Measurements from ENCODE around the gene MED13. TPM values are rescaled to one million over a fixed set of nuclear protein-coding genes. Genes with fewer than 3 reads are reported as not detected.

Gene MED13
- total RNA-seq, 4 donors from 2014 or later = 34.5 to 64.9 (median 52.0) TPM

DNA sequence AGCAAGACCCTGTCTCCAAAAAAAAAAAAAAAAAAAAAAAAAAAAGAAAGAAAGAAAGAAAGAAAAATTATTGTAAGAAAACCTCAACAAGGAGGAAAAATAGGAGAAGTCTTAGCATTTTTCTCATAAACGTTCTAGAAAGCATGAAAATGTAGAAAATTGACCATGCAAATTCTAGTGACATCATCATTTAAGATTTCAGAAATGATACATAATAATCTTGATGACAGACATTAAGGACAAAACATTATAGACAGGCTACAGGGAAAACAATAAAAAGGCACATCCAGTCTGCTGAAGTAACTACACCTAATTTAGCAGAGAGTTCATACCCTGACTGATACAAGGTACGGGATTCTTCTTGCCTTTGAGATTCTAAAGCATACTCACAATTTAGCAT, 21.9 kb downstream of the MED13 start:
- Histone ChIP-seq H3K27ac (no peak overlapping the region), H3K4me3 (no peak overlapping the region), H3K27me3 (no peaks in the 10 kb centered on the region), H3K36me3 (peaks cover 0 to 60% of the 10 kb centered on the region in 2 donors), H3K9me3 (no peaks in the 10 kb centered on the region), H3K4me1 (peaks cover 0 to 38% (median 0%) of the 10 kb centered on the region in 3 donors)
- ATAC-seq = no peak
- TF ChIP-seq EP300 (IDR thresholded peaks at IDR 0.05) (no peak), POLR2AphosphoS5 (IDR thresholded peaks at IDR 0.05) (no peak), POLR2A (IDR thresholded peaks at IDR 0.05) (no peak)
- TF ChIP-seq, protein P1, sequence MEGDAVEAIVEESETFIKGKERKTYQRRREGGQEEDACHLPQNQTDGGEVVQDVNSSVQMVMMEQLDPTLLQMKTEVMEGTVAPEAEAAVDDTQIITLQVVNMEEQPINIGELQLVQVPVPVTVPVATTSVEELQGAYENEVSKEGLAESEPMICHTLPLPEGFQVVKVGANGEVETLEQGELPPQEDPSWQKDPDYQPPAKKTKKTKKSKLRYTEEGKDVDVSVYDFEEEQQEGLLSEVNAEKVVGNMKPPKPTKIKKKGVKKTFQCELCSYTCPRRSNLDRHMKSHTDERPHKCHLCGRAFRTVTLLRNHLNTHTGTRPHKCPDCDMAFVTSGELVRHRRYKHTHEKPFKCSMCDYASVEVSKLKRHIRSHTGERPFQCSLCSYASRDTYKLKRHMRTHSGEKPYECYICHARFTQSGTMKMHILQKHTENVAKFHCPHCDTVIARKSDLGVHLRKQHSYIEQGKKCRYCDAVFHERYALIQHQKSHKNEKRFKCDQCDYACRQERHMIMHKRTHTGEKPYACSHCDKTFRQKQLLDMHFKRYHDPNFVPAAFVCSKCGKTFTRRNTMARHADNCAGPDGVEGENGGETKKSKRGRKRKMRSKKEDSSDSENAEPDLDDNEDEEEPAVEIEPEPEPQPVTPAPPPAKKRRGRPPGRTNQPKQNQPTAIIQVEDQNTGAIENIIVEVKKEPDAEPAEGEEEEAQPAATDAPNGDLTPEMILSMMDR (IDR thresholded peaks at IDR 0.05) = no peak
- WGBS, 2 donors (ENCODE audit: low coverage in 1 of 2) = 59 to 73% methylated on average over 2 of the region's 2 CpGs

DNA sequence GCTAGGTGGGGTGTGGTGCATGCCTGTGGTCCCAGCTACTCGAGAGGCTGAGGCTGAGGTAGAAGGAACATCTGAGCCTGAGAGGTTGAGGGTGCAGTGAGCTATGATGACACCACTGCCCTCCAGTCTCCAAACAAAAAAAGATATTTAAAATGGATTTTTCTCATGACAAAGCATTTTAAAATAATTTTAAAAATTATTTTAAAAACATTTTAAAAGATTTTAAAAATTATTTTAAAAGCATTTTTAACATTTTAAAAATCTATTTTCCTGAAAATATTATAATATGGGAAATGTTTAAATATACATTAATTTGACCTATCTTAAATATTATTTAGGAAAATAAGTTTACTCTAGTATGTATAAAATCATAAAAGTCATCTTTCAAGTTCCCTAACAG, 26.8 kb downstream of the MED13 start:
- H3K4me1 ChIP-seq = peaks cover 0 to 21% (median 0%) of the 10 kb centered on the region in 3 donors
- TF ChIP-seq, protein P1 (IDR thresholded peaks at IDR 0.05) = no peak
- TF ChIP-seq POLR2A (IDR thresholded peaks at IDR 0.05) (no peak), POLR2AphosphoS5 (IDR thresholded peaks at IDR 0.05) (no peak), EP300 (IDR thresholded peaks at IDR 0.05) (no peak)
- no peak for ATAC-seq
- no peaks in the 10 kb centered on the region for H3K27me3 ChIP-seq
- H3K36me3 ChIP-seq = peaks cover 0 to 52% of the 10 kb centered on the region in 2 donors
- no peaks in the 10 kb centered on the region for H3K9me3 ChIP-seq
- H3K4me3 ChIP-seq = no peak overlapping the region
- no peak overlapping the region for H3K27ac ChIP-seq
- WGBS, 2 donors (ENCODE audit: low coverage in 1 of 2) = 80 to 100% methylated on average over 1 of the region's 1 CpG

DNA sequence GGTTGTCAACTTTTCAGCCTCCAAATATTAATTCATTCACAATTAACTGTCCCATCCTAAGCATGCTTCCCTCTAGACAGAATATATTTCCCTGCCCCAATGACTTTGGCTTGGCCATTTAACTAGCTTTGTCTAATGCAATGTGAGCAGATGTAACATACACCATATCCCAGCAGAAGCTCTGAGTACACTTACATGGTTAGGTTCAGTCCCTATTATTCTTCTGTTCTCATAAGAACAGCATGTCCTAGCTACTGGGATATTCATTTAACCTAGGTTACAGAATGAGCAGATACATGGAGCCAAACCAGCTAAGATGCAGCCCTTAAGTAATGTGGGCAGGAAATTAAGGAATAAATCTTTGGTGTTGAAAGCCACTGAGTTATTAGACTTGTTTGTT, 31.8 kb downstream of the MED13 start:
- Histone ChIP-seq H3K27ac (no peak overlapping the region), H3K36me3 (peaks cover 6 to 69% of the 10 kb centered on the region in 2 donors), H3K27me3 (no peaks in the 10 kb centered on the region), H3K4me1 (peaks cover 0 to 13% (median 0%) of the 10 kb centered on the region in 3 donors), H3K9me3 (no peaks in the 10 kb centered on the region), H3K4me3 (no peak overlapping the region)
- no peak for ATAC-seq
- TF ChIP-seq, protein P1 (IDR thresholded peaks at IDR 0.05) = no peak
- TF ChIP-seq EP300 (IDR thresholded peaks at IDR 0.05) (no peak), POLR2A (IDR thresholded peaks at IDR 0.05) (no peak), POLR2AphosphoS5 (IDR thresholded peaks at IDR 0.05) (no peak)

DNA sequence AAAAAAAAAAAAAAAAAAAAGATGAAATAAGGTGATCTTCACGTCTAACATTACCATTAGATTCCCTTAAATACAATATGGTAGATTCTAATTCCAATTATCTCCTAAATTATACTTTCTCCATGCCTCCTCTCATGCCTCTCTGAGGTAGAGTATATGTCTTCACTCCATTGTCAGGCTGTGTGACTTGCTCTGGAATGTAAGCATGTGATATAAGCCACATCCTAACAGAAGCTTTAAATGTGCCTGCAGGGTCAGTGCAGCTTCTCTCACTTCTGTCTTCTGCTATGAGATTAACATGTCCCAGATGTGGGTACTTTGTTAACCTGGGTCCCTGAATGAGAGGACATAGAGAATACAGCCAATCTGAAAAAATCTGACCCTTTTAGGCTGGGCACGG, 32.6 kb downstream of the MED13 start:
- WGBS, 2 donors (ENCODE audit: low coverage in 1 of 2) = 74 to 88% methylated on average over 1 of the region's 2 CpGs
- Histone ChIP-seq H3K4me1 (peaks cover 0 to 13% (median 0%) of the 10 kb centered on the region in 3 donors), H3K27ac (no peak overlapping the region), H3K4me3 (no peak overlapping the region), H3K36me3 (peaks cover 6 to 77% of the 10 kb centered on the region in 2 donors), H3K9me3 (no peaks in the 10 kb centered on the region), H3K27me3 (no peaks in the 10 kb centered on the region)
- no peak for ATAC-seq
- no peak for TF ChIP-seq POLR2AphosphoS5 (IDR thresholded peaks at IDR 0.05)
- TF ChIP-seq EP300 (IDR thresholded peaks at IDR 0.05) = no peak
- TF ChIP-seq POLR2A (IDR thresholded peaks at IDR 0.05) = no peak
- TF ChIP-seq, protein P1 (IDR thresholded peaks at IDR 0.05) = no peak

DNA sequence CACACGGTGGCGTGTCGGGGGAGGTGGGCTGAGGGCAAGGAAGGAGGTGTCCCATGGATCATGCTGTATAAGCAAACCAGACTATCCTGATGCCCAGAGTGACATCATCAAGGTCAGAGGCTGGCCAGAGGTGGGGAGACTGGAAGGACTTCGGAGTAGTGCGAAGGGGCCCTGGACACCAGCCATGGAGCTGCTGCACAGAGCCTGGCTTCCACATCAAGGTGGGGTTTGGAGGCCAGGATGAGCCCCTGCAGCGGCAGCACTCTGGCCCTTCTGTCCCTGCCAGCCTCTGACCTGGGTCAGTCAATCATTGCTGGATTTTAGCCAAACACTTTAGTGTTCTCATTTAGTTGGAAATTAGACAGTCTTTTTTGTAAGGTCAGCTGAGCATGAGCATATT, 34.8 kb downstream of the MED13 start:
- Histone ChIP-seq H3K27ac (no peak overlapping the region), H3K36me3 (peaks cover 6 to 97% of the 10 kb centered on the region in 2 donors), H3K4me1 (peaks cover 0 to 28% (median 0%) of the 10 kb centered on the region in 3 donors), H3K4me3 (no peak overlapping the region), H3K27me3 (no peaks in the 10 kb centered on the region), H3K9me3 (no peaks in the 10 kb centered on the region)
- no peak for ATAC-seq
- 94% methylated on average over 3 of the region's 6 CpGs; no CpG with 5 or more reads in 1 of the 2 donors for WGBS, 2 donors (ENCODE audit: low coverage in 1 of 2)
- TF ChIP-seq, protein P1 (IDR thresholded peaks at IDR 0.05) = no peak
- TF ChIP-seq POLR2AphosphoS5 (IDR thresholded peaks at IDR 0.05) (no peak), EP300 (IDR thresholded peaks at IDR 0.05) (no peak), POLR2A (IDR thresholded peaks at IDR 0.05) (no peak)

Measured in gastroesophageal sphincter (tissue), 4 donors.